Activated T-helper 1 cell treated with anti-CD3 and anti-CD28 coated beads, Interleukin-2, amount 50 U/mL, for 16 hours (primary cell): ENCODE data around the gene TRIM28.

Experiments used
- DNase-seq, 2 donors: peaks; one replicate each; pipeline ENCODE4 v3.0.0-alpha.2; 2020; ENCODE audit warnings: low read depth in 1 of 2, low spot score in 1 of 2

Gene TRIM28

DNA sequence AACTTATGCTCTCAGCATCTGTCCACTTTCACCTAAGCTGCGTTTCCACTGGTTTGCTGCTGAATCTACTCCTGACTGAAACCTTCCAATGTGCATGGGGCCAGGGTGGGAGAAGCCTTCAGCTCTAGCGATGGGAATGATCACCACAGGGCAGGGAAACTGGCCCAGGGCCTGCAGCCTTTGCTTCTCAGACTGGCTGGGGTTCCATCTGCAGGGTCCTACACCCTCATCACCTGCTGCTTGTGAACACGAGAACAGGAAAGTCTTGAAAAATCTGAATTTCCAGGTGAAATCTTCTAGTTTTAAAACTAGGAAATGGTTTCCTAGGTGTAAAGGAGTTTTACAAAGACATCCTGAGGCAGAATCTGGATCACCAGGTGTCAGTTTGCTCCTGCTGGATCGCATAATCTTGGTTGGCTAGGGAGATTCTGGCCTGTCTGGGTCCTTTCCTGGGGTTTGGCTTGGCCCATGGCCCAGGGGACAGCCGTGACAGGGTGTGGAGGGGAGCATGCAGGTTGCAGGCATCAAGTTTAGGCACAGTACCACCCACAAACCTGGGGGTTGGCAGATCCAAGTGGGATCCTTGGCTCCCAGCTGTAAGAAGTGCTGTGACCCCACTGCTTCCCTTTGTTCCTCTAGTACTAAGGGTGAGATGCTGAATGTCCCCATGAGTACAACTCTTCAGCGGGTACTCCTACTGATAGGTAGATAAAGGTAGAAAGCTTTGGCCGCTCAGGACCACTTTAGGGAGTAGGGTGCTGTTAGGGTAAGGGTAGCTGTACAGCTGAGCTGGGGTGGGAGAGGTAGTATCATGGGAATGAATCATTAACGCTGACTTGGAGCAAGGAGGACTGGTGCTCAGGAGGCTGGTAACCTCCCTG is 16.4 kb downstream of the TRIM28 start:
- no peak for DNase-seq

DNA sequence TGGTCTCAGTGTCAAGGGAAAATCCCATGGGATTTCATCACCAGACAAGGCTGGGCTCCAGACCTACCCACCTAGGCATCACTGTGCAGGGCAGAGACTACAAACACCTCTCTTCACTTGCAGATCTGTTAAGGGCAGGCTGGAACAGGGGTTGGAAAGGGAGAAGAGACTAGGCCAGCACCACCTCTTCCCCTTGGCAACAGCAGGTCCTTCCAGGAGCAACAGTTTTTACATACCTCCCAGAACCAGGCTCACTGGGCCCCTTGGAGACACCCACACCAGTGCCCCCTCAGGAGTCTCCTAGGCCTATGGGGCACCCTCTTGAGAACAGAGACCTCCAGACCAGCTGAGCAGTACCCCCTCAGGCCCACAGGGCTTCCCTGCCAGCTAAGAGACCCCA is 17.1 kb downstream of the TRIM28 start:
- DNase-seq, result no peak

DNA sequence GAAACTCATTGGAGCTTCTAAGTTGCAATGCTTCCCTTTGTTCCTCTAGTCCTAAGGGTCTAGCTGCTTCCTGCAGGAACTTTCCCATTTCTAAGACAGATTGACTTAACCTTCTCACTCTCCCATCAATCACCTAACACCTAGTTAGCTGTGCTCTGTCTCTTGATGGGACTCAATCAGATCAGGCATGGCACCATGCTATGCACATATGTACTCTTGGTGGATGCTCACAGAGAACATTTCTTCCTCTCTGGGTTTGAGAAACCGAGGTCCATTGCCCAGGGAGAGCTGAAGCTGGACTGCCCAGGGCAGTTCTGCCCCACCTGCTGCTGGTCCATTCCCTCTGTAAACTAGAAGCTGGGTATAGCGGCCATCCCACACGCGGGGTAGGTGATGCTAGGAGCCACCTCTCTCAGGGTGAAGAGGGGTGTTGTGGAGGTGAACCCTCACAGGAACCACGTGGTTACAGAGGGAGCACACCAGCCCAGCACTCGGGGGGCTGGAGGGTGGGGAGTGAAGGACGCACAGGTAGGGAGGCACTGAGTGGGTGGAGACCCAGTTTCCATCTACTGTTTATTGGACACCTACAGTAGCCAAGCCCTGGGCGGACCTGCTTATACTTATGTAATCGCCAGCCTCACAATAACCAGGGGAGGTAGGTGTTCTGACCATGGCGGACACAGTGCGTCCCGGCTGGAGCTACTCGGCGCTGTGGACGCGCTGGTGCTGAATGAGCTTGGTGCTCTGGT is 17.7 kb downstream of the TRIM28 start:
- DNase-seq, result no peak

DNA sequence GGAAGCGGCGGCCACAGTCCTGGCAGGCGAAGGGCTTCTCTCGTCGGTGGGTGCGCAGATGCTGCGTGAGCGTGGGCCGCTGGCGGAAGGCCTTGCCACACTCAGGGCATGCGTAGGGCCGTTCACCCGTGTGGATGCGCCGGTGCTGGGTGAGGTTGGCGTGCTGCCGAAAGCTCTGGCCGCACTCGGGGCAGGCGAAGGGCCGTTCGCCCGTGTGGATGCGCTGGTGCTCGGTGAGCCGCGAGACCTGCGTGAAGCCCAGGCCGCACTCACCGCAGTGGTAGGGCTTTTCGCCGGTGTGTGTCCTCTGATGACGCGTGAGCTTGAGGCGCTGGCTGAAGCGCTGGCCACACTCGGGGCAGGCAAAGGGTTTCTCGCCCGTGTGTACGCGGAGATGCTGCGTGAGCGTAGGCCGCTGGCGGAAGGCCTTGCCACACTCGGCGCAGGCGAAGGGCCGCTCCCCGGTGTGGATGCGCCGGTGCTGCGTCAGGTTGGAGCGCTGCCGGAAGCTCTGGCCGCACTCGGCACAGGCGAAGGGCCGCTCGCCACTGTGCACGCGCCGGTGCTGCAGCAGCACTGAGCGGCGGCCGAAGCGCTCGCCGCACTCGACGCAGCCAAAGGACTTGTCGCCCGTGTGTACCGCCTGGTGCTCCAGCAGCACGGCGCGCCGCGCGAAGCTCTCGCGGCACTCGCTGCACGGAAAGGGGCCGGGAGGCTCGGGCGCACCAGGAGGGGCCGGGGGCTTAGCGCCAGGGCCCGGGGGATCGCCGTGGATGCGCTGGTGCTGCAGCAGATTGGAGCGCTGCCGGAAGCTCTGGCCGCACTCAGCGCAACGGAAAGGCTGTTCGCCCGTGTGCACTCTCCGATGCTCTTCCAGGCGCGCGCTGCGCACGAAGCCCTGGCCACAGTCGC is 18.5 kb downstream of the TRIM28 start:
- no peak for DNase-seq

DNA sequence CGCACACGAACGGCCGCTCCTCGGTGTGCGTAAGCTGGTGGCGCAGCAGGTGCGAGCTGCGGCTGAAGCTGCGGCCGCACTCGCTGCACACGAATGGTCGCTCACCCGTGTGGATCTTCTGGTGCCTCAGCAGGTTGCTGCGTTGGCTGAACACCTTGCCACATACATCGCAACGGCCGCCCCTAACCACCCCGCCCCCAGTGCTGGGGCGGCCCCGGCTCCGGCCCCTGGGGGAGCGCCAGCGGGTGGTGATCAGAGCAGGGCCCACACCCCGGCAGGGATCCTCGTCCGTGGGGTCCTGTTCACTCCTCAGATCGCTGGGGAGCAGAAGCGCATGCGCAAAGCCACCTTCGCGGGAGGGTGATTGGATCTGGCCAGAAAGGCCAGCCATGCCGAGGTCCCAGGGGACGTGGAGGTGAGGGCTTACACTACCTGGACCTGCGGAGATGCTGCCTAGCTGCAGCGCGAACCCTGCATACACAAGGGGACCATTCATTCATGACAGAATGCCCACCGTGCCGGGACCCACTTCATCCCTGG is 19.2 kb downstream of the TRIM28 start:
- DNase-seq, result no peak

DNA sequence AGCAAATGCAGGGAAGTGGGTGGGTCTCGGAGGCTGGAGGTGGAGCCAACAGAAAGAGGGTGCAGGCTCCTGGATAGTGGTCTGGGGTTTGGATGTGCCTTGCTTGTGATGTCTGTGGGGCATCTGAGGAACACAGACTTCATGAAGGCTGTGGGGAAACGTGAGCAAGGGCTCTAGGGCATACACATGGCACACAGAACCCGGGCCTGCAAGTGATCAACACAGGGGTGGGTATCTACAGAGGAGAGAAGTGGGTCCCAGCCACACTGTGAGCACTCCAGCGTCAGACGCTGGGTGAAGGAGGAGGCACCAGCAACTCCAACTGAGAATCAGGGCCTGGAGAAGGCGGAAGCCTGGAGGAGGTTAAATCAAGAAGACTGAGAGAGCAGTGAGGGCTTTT is 20.0 kb downstream of the TRIM28 start:
- no peak for DNase-seq

DNA sequence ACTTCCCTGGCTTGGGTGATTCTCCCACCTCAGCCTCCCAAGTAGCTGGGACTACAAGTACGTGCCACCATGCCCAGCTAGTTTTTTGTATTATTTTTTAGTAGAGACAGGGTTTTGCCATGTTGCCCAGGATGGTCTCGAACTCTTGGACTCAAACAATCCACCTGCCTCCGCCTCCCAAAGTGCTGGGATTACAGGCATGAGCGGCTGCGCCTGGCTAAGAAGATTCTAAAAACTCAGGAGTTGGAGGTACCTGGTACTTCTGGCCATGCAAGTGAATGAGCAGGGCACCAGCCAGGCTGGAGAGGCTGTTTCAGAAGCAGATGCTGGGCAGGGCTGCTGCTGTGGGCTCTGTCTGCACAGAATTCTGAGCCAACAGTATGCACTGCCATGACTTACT is 23.1 kb downstream of the TRIM28 start:
- no peak for DNase-seq

DNA sequence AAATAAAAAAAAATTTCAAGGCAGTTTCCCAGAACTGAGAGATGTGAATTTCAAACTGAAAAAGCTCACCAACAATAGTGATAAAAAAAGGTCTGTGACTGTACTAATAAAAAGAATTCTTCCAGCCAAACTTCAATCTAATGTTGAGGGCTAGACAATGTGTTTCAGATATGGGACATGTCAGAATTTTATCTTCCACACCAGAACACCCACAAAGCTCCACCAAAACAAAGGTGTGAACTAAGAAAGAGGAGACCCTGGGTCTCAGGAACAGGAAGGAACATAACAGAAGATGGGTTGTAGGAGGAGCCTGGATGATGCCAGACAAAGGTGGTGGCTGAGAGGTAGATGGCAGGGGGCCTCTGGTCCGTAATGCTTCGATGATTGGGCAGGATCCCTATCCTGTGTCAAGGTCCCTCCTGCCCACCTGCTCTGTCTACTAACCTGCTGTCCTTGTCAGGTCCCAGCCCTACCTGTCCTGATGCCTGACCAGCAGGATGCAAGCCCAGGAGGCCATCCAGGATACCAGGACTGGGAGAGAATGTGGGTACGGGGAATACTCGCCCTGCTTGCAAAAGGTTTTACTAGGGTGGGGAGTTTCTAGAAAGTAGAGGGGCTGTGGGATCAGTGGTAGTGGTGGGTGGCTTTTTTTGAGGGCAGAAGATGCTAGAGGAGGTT is 24.7 kb downstream of the TRIM28 start:
- DNase-seq, result no peak

DNA sequence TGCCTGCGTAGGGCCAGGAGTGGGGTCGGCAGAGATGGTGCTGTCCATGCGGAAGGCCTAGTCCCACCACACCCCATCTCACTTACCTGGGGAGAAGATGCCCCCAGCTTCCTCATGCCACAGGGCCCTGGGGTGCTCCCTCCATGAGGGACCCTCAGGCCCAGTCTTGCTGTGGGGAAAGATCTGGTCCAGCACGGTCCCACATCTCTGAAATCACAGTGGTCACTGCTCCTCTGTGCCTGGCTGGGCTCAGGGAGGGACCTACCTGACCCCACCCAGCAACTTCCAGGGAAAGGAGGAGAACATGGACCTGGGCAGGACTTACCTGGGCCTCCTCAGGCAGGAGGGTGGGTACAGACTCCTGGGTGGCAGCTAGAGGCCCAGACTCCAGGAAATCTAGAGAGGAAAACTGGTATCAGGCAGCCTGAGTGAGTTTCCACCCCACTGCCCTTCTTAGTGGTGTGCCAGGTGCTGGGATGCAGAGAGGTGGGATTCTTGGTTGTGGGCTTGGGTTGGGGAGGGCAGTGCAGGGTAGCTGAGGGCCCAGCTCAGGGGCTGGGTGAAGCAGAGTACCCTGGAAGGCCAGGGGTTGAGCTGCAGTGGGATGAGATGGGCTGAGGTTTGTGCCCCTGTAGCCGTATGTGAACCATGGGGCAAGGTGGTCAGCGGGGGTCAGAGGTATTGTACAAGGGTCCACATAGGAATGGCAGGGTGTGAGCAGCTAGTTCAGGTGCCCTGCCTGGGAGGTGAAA is 25.5 kb downstream of the TRIM28 start:
- no peak for DNase-seq

DNA sequence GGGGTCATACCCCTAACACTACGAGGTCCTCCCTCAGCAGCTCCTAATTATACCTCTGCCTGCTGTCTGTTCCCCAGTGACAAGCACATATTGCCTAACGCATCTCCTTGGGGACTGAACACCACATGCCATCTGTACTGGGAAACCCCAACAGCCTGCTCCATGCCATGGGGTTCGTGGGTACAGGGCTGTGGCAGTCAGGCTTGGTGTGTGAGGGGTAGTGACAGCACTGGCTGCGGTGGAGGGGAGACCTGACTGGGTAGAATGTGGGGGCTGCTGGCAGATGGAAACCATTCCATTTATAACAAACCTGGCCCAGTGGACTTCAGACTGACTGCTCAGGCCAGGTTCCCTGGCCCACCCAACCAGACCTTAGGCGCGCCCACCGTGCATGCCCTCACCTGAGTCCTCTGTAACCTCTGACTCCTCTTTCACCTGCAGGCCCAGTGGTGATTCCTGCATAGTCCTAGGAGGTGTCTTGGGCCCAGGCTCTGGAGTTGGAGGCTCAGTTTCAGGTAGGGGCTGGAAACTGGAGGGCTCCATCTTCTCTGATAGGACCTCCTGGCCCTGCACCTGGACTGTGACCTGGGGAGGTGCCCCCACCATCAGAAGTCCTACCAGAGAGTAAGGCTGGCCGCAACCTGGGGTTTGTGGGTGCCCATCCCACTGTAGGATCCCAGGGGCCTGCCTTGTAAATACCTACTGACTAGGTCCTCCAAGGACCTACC is 26.2 kb downstream of the TRIM28 start:
- no peak for DNase-seq

DNA sequence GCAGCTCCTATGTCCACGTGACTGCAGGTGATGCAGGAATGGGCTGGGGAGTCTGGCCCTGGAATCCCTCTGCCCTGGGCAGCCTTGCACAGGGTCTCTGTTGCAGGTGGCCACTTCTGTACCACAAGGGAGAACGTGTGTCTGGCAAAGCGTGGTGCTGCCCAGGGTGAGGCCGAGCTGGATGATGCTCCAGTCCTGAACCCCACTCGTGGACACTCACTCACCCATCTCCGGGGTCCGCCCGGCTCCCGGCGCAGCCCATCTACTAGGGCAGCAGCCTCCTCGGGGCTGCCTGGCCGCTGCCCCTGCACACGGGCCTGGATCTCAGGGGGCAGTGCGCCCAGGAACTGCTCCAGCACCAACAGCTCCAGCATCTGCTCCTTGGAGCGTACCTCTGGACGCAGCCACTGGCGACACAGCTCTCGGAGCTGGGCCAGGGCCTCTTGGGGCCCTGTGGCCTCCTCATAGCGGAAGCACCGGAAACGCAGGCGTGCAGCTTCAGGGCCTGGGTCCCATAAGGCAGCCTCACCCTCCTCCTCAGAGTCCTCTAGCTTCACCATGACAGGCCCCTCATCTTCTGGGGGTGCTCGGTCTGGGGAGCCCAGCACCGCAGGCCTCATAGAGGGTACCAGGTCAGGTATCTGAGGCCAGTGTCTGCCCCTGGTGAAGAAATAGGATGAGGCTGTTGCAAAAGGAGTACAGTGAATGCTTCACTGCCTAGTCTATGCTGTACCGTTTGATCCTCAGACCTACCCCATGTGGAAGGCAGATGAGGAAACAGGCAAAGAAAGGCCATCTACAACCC is 27.1 kb downstream of the TRIM28 start:
- no peak for DNase-seq

DNA sequence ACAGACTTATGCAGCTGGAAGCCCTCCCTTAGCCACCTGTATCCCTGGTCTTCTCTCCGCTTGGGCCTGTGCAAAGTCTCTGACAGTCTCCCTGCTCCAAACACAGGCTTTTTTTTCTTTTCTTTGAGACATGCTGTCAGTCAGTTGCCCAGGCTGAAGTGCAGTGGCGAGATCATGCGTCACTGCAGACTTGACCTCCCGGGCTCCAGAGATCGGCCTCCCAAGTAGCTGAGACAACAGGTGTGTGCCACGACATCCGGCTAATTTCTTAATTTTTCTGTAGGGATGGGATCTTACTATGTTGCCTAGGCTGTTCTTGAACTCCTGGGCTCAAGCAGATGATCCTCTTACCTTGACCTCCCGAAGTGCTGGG is 27.7 kb downstream of the TRIM28 start:
- DNase-seq, result no peak

DNA sequence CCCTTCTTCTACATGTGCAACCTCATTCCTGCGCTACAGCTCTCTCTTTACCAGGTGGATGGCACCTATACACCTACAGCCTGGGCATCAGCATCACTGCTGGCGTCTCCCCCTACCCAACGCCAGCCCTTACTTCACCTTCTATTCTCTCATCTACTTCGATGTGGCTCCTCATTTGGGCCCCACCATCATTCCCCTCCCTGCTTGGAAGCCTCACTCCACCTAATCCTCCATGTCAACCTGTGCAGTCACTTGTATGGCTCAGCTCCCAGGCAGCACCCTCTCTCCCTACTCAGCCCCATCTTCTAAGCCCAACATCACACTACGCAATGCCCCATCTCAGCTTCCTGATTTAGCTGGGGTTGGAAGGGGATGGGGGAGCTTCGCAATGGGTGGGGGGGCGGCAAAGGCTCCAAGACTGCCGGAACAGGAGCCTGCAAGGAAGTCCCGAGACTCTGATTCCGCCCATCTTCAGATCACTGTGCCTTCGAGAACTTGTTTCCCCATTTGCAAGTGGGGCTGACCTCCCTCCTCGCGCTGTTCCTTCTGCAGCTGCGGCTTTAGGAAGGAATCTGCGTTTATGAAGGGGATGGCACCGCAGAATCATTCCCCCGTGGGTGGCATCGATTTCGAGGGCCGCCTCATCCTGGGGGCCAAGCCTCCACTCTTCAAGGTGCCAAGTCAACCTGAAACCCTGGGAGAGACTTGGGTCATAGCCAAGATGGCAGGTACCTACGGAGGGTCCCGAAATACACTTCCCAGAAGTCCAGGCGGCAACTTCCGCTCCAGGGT is 28.4 kb downstream of the TRIM28 start:
- no peak for DNase-seq

DNA sequence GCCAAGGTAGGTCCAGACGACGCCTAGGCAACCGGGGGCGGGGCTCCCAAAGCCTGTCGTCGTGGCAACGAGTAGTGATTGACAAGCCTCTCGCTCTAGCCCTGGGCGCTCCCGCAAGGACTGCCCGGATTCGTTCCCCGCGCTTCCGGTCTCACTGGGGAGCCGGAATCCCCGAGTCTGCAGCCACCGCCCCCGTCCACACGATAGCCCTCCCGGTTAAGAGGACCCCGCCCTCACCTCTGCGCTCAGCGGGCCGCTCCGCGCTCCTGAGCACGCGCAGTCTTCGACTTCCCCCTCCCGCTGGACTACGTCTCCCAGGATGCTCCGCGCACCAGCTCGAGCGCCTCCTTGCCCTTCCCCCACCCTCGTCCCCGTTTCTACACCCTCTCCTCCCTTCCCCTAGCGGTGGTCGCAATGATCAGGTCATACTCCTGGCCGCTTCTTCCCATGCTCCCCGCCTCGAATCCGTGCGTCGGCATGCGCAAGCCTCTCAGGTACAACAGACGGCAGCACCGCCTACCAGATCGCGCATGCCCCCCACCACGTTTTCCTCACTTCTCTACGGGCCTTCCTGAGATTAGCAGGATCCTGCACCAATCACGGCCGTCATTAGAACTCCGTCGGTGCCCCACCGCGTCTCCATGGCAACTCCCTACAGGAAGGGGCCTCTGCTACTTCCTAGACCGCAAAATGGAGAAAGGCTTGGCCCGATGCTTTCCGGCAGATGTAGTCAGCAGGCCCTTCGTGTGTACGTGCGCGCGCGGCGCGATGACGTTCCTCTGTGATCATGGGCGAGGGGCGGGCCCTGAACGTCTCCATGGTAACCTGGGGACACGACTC is 29.2 kb downstream of the TRIM28 start, which contains the start of gene MZF1:
TSS of gene MZF1 (minus strand) at position 518 of the 840 bp plus-strand sequence. CDS start 1,946 bp downstream, outside the sequence.
- peak; percentile 100 for DNase-seq

DNA sequence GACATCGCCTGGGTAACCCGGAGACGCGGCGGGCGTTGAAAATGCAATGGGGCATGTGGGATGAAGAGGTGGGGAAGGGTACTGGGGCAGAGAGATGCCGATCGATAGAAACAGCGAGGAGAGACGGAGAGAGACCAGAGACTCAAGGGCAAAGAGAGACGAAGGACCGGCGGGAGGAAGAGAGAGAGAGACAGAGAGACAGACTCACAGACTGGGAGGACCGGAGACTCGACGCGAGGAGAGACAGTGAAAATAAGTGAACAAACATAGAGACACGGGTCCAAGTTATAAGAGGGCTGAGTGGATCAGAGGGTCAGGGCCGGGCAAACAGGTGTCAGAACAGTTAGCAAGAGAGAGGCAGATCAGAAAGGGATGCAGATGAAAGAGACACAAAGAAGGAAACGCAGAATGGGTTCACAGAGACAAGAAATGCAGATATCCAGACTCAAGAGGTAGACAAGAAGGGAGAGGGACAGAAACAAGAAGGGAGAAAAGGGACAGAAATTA is 29.8 kb downstream of the TRIM28 start:
- no peak for DNase-seq
